ENCODE results near the gene HSP90B1.

The HSP90B1 gene

DNA sequence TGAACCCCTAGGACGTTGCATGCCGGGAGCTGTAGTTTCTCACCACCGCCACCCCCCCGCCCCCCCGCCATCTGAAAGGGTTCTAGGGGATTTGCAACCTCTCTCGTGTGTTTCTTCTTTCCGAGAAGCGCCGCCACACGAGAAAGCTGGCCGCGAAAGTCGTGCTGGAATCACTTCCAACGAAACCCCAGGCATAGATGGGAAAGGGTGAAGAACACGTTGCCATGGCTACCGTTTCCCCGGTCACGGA is 501 bp upstream of the HSP90B1 start:
- DNase-seq: no peak

DNA sequence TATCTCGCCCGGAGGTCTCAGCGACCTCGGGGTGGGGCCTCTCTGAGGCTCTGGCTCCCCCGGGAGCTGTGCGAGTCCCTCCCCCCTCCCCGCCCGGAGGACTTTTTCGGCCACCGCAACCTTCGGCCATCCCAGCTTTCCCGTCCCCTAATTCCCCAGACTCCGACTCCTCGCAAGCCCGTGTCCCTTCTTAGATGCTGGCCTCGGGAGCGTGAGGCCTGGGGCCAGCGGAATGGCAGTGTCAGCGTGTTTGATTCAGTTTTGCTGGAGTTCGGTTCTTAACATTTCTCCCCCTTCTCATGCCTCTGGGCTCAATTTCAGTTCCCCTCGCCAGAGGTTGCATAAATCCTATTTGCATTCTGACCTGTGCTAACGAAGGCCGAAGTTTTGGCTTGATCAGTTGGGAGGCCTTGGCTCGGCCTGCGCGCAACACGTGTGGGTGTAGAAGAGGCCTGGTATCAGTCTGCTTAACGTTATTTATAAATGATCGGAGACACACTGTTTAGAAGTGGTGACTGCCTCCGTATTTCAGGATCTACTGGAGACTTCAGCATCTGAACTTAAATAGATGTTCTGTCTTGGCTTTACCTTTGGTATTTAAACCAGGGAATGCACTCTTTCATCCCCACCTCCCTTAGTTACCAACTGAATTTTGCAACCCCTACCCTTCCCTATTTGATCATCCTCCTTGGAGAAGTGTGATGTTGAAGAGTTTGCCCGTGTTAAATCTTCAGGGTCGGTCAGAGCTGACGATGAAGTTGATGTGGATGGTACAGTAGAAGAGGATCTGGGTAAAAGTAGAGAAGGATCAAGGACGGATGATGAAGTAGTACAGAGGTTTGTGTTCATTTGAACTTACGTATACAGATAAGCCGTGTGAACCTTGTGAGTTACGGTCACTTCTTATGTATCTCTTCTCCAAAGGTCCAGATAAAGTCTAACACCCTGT is 851 bp downstream of the HSP90B1 start:
- peak; percentile 31 for DNase-seq

DNA sequence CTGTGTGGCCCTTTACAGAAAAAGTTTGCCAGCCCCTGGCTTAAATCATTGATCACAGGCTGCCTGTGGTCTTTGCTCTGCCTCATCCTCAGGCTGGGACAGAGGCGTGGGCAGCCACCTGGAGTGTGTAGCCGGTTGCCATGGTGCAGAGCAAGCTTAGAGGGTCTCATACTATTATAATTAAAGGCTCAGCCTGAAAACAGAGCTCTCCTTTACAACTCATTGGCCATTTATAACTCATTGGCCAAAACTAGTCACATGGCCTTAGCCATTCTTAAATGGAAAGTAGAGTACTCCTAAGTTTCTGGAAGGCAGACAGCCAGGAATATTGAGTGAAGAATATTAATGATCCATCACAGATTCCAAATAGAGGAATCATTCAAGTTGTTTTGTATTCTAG is 3.0 kb downstream of the HSP90B1 start:
- no peak for DNase-seq

DNA sequence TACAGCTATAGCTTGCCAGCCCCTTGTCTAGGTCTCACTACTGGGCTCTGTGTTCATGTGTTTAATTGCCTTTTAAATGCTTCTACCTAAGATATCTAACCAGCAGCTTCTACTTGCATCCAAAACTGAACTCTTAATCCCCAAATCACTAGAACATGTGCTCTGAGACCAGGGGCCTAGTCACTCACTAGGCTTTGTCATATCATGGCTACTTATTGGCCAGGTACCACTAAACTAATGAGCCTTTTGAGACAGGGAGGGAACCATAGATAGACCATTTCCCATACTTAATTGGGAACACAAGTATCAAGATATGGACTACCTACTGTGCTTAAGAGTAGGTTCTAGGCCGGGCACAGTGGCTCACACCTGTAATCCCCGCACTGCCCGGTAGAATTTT is 6.5 kb downstream of the HSP90B1 start:
- no peak for DNase-seq

DNA sequence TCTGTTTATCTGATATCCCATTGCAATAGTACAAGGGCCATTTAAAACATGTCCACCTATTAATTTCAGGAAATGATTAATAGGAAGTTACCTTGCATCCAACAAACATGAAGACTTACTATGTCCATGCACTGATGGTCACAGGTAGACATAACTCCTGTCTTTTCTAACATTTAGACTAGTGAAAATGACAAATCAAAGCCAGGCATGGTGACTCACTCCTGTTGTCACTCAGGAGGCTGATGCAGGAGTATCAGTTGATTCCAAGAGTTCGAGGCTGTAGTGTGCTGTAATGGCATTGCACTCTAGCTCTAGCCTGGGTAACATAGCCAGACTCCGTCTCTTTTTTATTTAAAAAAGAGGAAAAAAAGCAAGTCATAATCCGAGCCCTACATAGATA is 14.8 kb downstream of the HSP90B1 start:
- no peak for DNase-seq

DNA sequence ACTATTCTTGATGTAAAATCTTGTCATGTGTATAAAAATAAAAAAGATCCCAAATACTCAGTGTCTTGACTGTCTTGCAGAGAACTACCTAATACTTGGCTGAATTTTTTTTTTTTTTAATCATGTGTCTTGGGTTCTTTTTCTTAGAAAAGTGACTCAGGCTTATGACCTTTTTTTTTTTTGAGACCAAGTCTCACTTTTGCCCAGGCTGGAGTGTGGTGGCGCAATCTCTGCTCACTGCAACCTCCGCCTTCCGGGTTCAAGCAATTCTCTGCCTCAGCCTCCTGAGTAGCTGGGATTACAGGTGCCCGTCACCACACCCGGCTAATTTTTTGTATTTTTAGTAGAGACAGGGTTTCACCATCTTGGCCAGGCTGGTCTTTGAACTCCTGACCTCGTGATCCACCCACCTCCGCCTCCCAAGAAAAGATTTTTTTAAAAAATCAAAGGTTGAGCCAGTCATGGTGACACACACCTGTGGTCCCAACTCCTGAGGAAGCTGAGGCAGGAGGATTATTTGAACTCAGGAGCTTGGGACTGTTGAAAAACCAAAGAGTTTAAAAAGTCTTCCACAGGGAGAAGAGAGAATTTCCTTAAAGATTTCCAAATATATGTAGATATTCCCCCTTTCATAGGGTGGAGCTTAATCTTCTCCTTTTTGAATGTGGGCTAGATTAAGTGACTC is 17.8 kb downstream of the HSP90B1 start:
- DNase-seq: no peak

DNA sequence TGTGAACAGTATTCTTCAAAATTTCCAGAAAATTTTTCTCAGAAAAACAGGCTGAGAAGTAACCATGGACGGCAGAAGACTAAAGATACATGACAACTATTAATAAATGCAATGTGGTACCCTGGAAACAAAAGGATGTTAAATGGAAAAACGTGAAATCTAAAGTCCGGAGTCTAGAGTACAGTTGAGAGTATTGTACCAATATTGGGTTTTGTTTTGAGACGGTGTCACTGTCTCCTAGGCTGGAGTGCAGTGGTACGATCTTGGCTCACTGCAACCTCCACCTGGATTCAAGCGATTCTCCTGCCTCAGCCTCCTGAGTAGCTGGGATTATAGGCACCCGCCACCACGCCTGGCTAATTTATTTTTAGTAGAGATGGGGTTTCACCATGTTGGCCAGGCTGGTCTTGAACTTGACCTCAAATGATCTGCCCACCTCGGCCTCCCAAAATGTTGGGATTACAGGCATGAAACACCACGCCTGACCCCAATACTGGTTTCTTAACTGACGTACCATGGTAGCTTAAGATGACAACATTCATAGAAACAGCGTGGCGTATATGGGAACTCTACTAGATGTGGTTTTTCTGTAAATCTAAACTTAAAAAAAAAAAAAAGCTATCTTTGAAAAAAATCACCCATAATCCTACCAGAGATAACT is 18.7 kb downstream of the HSP90B1 start:
- DNase-seq: no peak

DNA sequence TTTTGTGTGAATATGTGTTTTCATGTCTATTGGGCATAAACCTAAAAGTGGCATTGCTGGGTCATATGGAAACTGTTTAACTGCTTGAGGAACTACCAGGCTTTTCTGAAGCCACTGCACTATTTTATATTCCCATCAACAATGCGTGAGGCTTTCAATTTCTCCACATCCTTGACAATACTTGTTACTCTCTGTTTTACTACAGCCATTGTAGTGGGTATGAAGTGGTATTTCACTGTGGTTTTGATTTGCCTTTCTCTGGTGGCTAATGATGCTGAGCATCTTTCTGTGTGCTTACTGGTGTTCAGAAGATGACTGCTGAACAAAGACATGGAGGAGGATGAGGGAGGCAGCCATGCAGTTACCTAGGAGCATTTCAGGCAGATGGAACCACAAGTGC is 22.3 kb downstream of the HSP90B1 start:
- DNase-seq: no peak

DNA sequence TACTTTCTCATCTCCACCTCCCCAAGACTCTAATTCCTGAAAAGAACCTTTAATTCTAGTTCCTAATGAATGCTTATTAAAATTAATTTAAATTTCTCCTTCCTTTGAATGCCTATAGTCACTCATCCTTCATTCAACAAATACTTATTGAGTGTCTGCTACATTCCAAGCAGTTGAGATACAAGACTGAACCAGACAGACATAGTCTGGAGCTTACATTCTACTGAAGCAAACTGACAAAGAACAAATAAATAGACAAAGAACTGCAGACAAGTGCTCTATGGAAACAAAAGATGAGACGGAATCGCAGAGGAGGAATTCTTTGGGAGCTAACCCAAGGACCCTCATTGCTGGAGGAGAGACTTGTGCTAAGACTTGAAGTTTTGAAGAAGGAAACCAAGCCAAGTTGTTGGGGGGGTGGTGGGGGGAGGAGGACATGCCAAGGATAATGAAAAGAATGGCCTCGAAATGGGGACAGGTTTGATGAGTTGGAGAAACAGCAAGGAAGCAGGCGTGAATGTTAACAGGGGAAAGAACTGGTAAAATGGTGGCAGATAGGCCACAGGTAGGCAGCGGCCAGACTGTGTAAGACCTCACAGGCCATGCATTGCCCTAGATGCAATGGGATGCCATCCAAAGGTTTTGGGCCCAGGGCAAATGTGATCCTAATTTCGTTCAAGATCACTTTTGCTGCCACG is 25.8 kb downstream of the HSP90B1 start:
- DNase-seq: peak; percentile 31

DNA sequence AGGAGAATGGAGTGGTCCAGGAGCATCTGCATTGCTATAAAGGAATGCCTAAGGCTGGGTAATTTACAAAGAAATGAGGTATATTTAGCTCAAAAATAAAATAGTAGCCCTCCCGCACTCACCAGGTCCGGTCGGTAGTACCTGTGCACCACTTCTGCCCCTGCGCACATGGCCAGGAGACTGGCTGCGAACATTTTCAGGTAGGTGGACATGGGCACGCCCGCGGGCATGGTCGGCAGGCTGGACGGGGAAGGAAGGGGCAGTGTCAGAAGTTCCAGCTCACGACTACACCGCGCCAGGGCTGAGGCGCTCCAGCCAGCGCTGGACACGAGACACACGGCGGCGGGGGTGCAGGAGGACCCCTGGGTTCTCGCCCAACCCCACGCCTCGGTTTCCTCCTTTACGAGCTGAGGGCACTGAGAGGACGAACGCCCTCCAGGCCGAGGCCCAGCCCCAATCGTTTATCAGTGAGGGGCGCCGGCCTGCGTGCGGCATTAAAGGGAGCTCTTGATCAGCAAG is 26.4 kb downstream of the HSP90B1 start:
- peak; percentile 10 for DNase-seq

DNA sequence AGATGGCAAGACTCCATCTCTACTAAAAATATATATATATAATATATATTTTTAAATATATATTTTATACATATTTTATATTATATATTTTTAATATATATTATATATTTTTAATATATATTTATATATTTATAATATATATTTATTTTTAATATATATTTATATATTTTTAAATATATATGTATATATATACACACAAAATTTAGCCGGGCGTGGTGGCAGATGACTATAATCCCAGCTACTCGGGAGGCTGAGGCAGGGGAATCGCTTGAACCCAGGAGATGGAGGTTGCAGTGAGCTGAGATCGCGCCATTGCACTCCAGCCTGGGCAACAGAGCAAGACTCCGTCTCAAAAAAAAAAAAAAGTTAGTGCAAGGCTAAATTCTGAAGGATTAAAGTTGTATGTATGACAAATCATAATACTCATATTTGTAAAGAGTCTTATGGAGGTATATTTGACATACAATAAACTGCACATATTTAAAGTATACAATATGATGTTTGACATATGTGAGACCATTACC is 27.7 kb downstream of the HSP90B1 start:
- DNase-seq: no peak

DNA sequence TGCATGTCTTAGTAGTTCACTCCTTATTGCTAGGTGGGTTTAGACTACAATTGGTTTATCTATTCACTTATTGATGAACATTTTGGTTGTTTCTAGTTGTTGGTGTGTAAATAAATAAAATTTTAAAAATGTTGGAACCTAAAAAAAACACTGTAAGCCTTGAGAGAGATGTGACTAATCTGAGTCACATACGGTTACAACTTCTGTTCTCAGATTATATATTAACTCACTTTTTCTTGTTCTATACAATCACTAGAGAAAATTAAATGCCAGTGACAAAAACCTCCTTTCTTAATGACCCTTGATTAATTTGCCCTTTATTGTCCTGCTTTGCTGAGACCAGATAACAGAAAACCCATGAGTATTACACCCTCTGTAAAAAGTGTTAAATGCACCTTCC is 28.4 kb downstream of the HSP90B1 start:
- no peak for DNase-seq

DNA sequence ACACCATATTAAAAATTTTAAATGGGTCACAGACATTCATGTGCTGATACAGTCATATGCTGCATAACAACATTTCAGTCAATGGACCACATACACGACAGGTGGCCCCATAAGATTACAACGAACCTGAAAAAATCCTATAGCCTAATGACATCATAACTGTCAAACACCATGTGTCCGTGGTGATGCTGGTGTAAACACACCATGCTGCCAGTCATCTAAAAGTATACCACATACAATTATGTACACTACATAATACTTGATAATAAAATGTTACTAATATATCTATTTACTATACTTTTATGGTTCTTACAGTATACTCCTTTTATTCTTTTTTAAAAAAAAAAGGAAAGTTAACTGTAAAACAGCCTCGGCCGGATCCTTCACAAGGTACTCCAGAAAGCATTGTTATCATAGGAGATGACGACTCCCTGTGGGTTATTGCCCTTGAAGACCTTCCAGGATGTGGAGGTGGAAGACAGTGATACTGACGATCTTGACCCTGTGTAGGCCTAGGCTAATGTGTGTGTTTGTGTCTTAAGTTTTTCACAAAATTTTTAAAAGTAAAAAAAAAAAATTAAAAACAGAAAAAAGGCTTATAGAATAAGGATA is 30.5 kb downstream of the HSP90B1 start:
- DNase-seq: no peak

DNA sequence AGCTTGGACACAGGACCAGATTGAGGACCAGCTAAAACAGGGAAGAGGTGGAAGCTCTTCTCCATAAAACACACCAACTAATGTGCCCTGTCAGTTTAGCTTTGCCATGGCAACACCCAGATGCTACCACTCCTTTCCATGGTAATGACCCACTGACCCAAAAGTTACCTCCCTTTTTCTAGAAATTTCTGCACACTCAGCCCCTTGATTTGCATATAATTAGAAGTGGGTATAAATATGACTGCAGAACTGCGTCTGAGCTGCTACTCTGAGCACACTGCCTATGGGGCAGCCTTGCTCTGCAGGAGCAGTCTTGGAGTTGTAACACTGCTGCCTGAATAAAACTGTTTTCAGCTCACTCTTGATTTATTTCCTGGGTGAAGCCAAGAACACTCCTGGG is 32.3 kb downstream of the HSP90B1 start:
- DNase-seq: no peak

DNA sequence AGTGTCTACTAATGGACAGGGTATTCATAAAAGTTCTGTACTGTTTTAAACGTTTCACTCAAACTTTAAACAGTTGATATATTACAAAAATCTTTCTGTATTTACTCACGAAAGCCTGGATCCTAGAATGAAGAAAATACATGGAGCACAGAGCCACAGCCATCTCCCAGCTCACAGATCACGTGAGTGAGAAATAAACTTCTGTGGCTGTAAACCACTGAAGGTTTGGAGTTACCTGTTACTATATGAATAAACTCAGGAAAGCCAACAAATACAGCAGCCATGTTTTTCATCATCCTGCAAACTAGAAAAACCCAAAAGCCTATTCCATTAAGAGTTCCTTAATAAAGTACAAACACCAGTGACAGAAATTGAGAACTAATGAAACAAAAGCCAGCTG is 34.6 kb downstream of the HSP90B1 start:
- DNase-seq: no peak

DNA sequence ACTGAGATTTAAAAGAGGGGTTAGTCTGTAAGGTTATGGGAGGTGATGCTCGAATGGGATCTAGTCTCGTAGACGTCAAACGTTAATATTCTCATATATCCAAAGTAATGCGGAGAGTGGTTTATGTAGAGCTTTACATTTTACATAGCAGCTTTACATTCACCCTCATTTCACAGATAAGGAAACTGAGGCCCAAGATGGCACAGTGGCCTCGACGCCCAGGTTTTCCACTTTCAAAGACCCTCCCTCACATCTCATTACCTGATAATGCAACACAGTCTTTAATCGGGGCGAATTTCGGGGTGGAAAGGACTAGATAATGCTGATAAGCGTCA is 35.0 kb downstream of the HSP90B1 start:
- DNase-seq: no peak

DNA sequence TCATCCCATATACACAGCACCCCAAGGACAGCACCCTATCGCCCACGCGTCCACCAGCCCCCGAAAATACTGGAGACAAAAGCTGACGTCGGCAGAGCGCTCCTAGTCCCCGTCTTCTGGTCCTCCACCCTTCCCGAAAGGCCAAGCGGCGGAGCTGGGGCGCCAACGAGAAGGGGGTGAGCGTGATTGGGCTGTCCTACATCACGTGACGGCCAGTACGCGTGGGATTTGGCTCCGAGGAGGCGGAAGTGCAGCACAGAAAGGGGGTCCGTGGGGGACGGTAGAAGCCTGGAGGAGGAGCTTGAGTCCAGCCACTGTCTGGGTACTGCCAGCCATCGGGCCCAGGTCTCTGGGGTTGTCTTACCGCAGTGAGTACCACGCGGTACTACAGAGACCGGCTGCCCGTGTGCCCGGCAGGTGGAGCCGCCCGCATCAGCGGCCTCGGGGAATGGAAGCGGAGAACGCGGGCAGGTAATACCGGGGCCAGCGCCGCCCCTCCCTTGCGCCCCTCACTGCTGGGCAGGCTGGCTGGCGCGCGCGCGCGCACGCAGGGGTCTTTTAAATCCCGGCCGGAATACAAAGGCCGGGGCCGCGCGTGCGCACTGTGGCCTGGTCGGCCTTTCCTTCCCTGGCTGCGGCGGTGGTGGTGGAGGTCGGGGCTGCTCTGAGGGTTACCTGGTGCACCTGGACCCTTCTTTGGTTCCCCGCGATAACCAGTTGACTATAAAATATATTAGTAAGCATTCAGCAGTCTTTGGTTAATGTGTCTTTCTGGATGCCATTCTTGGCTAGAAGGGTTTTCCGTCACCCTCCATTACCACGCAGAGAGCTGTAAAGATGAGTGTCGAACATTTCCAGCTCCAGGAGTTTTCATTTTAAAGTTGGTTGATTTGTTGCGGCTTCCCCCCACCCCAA is 35.6 kb downstream of the HSP90B1 start, which contains the start of gene TDG:
Gene TDG, plus strand, starts transcription at position 283 of the 915 bp plus-strand sequence. Its CDS starts 166 bp downstream, at position 449.
- peak; percentile 100 for DNase-seq

DNA sequence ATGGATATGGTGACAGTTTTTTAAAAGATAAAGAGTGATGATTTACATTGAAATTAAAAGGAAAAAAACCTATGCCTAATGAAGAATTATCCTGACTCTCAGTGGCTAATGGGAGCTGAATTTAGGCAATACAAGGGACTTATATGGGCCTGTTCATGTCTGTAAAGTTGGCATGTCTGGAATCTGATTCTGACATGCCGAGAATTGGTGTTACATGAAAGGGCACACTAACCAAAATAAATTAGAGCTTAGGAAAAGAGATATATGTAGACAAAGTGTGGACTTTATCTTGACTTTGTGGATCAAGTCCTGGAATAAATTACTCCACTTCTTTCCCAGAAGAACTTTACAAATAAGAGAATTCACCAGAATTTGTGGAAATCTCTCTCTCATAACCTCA is 36.5 kb downstream of the HSP90B1 start:
- DNase-seq: peak; percentile 56

DNA sequence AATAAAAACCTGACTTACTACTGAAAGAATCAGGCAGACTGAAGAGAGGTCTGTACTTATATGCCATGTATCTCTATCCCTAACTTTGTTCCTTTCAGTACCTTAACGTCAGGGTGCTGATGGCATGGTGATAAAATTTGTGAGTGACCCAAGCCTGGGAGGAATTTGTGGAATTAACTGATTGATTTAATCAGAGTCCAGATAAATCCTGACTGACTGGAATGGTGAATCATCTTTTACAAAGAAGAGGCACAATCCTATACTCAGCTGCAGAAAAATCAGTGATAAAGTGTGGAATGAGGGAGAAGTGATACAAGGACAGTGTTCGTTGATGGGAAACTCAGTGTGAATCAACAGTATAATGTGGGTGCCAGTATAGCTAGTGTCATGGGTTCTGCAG is 39.2 kb downstream of the HSP90B1 start:
- DNase-seq: peak; percentile 48

DNA sequence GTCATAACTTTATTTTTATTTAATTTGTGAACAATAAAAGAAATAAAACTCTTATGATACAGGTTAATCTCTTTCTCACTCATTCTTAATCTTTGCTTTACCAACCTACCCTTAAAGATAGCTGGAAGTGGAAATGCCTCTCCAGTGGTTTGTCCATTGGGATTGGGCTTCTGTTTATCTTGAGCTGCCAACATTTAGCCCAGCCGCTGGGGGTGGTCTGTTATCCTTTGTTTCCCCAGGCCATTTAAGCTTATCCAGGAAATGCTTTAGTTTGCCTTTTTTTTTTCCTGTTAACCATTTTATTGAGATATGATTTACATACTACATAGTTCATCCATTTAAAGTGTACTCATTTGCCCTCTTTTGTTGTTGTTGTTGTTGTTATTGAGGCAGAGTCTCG is 43.7 kb downstream of the HSP90B1 start:
- no peak for DNase-seq

DNA sequence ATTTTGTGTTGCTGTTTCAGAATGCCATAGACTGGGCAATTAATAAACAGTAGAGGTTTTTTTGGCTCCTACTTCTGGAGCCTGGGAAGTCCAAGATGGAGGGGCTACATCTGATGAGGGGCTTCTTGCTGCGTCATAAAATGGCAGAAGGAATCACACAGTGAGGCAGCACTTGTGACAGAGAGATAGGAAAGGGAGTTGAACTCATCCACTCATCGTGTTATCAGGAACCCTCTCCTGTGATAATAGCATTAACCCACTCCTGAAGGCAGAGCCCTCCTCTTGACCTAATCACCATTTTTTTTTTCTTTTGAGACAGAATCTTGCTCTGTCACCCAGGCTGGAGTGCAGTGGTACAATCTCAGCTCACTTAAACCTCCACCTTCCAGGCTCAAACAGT is 45.2 kb downstream of the HSP90B1 start:
- no peak for DNase-seq
